ENCODE measurements around the gene SCN8A. TPM values are rescaled to one million over a fixed set of nuclear protein-coding genes. Genes with fewer than 3 reads are reported as not detected.

Gene SCN8A
- total and polyA plus RNA-seq, 2 experiments from 2014 or later, result 4.6 to 23.9 TPM

- Mint-ChIP-seq H3K27ac (no peak overlapping the region), H3K27me3 (ENCODE audit: insufficient read depth, low read depth, poor library complexity) (peaks cover 15% of the 10 kb centered on the region), H3K9me3 (no peaks in the 10 kb centered on the region), H3K36me3 (ENCODE audit: low read depth) (peaks cover 3% of the 10 kb centered on the region; the same call in 1 of the 3 replicates), H3K4me3 (no peak overlapping the region), H3K4me1 (peaks cover 57% of the 10 kb centered on the region)
- DNase-seq (ENCODE audit: low spot score) (no peak), ATAC-seq (no peak)
- Histone ChIP-seq H3F3A (replicated peaks; ENCODE audit: low read depth) (no peaks in the 10 kb centered on the region), H3K27me3 (ENCODE audit: insufficient read depth) (no peaks in the 10 kb centered on the region), H3K4me3 (no peak overlapping the region), H3K4me2 (no peak overlapping the region), H3K79me2 (replicated peaks; ENCODE audit: insufficient read depth) (no peaks in the 10 kb centered on the region), H3K36me3 (ENCODE audit: insufficient read depth) (no peaks in the 10 kb centered on the region), H3K4me1 (ENCODE audit: insufficient read depth) (peaks cover 39% of the 10 kb centered on the region), H2AFZ (no peak overlapping the region), H3K27ac (ENCODE audit: low read depth) (no peak overlapping the region), H4K20me1 (replicated peaks; ENCODE audit: insufficient read depth) (no peaks in the 10 kb centered on the region; the same call in 1 of the 2 replicates), H3K9me2 (ENCODE audit: insufficient read depth) (0 out of 2 replicates have a peak, but pooled peaks cover 3% of the 10 kb centered on the region)
- TF ChIP-seq NANOG (IDR thresholded peaks at IDR 0.05; ENCODE audit: borderline replicate concordance) (no peak), EZH2 (IDR thresholded peaks at IDR 0.05; ENCODE audit: low read depth, unreplicated experiment) (no peak), ETS1 (IDR thresholded peaks at IDR 0.05) (no peak), JUNB (IDR thresholded peaks at IDR 0.05; ENCODE audit: unreplicated experiment) (no peak), STAT1 (IDR thresholded peaks at IDR 0.05; ENCODE audit: unreplicated experiment) (no peak), REST (IDR thresholded peaks at IDR 0.05; ENCODE audit: unreplicated experiment) (no peak), ZNF331 (CRISPR knock-in tag; IDR thresholded peaks at IDR 0.05; ENCODE audit: low read depth) (no peak), POLR2AphosphoS5 (IDR thresholded peaks at IDR 0.05; ENCODE audit: low read depth) (no peak), EZH2phosphoT487 (IDR thresholded peaks at IDR 0.05; ENCODE audit: unreplicated experiment) (no peak), ZNF462 (CRISPR knock-in tag; IDR thresholded peaks at IDR 0.05) (no peak), CREB1 (CRISPR knock-in tag; IDR thresholded peaks at IDR 0.05; ENCODE audit: low read depth) (no peak)
- TF ChIP-seq, protein P1, sequence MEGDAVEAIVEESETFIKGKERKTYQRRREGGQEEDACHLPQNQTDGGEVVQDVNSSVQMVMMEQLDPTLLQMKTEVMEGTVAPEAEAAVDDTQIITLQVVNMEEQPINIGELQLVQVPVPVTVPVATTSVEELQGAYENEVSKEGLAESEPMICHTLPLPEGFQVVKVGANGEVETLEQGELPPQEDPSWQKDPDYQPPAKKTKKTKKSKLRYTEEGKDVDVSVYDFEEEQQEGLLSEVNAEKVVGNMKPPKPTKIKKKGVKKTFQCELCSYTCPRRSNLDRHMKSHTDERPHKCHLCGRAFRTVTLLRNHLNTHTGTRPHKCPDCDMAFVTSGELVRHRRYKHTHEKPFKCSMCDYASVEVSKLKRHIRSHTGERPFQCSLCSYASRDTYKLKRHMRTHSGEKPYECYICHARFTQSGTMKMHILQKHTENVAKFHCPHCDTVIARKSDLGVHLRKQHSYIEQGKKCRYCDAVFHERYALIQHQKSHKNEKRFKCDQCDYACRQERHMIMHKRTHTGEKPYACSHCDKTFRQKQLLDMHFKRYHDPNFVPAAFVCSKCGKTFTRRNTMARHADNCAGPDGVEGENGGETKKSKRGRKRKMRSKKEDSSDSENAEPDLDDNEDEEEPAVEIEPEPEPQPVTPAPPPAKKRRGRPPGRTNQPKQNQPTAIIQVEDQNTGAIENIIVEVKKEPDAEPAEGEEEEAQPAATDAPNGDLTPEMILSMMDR (conservative IDR thresholded peaks at IDR 0.05; ENCODE audit: low read depth in 2 of 2), result no peak
Measured at GRCh38 chr12:51838762-51839161, 247.7 kb downstream of the SCN8A start.

All from GM23338 (cell line).